Measurements from ENCODE around the gene GCHFR. TPM values are rescaled to one million over a fixed set of nuclear protein-coding genes. Genes with fewer than 3 reads are reported as not detected.

Gene GCHFR
- total RNA-seq, 2 experiments from 2014 or later, result 32.0 to 32.9 TPM

DNA sequence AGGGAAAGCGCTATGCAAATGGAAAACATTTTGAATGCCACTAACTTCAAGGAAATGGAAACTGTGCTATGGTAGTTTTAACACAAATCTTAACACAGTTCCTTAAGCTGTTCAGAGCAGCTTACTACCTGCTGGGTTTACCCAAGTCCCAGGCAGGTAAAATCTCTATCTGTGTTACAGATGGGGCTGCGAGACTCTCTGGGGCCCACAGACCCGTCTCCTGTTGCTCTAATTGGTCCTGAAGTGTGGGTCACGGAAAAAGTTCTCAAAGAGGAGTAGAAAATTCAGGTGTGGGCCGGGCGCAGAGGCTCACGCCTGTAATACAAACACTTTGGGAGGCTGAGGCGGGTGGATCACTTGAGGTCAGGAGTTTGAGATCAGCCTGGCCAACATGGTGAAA, 26.1 kb downstream of the GCHFR start:
- ChIA-PET CTCF (interaction anchor here (1.0 kb wide), 1 partner anchor 16 kb away, joined by 3 read pairs; no protein-coding TSS in a partner anchor), POLR2A (no interaction called here)

DNA sequence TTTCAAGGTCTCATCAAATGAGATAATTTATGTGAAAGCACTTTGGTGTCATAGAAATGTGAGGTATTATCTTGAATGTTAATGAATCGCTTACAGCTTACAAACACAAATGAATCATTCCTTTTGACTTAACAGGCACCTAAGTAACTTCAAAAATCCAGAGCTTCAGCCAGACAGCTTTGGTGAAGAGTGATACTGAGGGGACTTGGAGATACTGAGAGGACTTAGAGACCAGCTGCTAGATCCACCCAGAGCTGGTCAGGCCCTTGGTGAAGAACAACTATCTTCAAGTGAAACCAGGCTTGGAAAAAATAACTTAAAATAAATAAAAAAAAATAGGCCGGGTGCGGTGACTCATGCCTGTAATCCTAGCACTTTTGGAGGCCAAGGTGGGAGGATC, 26.9 kb downstream of the GCHFR start:
- POLR2A ChIA-PET, result no interaction called here
- CTCF ChIA-PET, result interaction anchor here (0.8 to 1.0 kb wide), 2 partner anchors 12 to 15 kb away, joined by 3 read pairs; no protein-coding TSS in a partner anchor

- ChIA-PET CTCF (interaction anchor here (1.2 to 1.5 kb wide), 2 partner anchors 10 to 23 kb away, joined by 4 to 5 read pairs; partner anchors contain the start of gene C15orf62), POLR2A (no interaction called here)
Observed at GRCh38 chr15:40792394-40792793, 28.5 kb downstream of the GCHFR start.

DNA sequence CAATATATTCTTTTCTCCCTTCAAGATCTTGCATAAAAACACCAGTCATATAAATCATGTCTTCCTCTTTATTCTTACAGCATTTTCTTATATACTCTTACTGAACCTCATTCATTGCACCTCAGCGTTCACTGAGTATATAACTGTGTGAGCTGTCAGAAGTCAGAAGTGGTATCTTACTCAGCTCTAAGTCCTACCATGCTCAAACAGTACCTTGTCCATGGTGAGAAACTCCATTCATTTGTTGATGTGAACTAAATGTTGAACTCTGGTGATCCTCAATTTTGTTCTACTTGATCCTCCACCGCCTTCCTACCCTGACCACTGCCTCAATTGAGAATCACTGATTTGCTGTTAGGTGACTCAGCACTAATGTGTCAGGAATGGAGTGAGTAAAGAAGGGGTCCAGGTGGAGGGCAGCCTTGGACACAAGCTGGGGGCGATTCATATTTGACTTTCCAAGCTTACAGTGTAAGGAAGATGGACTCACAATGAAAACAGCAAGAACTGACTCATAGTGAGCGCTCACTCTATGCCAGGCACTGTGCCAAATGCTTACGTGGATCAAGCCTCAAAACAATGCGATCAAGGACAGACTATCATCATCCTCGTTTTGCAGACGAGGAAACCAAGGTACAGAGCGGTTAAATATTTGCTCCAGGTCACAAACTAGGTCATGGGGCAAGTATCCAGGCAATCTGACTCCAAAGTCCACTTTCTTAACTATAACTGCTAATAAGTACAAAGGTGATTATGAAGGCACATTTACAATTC, 29.5 kb downstream of the GCHFR start:
- ChIA-PET POLR2A (no interaction called here), CTCF (interaction anchor here (0.6 to 1.4 kb wide), 3 partner anchors 10 to 90 kb away, joined by 3 to 5 read pairs (median 3); no protein-coding TSS in a partner anchor)

- POLR2A ChIA-PET, result no interaction called here
- CTCF ChIA-PET, result no interaction called here
Observed at GRCh38 chr15:40796041-40796440, 32.2 kb downstream of the GCHFR start.

DNA sequence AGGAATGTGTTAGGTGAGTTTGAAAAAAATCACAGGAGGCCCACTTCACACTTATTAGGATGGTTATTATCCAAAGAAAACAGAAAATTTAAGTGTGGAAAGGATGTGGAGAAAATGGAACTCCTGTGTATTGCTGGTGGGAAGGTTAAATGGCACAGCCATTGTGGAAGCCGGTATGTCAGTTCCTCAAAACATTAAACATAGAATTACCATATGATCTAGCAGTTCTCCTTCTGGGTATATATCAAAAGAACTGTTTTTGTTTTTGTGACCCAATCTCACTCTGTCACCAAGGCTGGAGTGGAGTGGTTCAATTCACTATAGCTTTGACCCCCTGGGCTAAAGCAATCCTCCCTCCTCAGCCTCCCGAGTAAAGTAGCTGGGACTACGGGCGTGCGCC, 32.6 kb downstream of the GCHFR start:
- CTCF ChIA-PET, result no interaction called here
- POLR2A ChIA-PET, result no interaction called here

DNA sequence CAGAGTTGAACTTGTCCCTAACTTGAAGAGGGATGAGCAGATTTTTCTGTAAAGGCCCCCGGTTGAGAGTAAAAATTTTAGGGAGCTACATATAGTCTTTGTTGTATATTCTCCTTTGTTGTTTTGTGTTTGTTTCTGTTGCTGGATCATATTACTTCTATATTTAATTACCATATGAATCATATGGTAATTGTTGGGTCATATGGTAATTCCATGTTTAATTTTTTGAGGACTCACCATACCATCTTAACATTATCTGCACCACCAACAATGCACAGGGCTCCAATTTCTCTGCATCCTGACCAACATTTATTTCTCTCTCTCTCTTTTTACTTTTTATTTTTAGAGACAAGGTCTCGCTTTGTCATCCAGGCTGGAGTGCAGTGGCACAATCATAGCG, 35.7 kb downstream of the GCHFR start:
- ChIA-PET POLR2A (no interaction called here), CTCF (no interaction called here)

GRCh38 chr15:40803076-40803475, 39.2 kb downstream of the GCHFR start:
- CTCF ChIA-PET, result interaction anchor here (0.7 kb wide), 1 partner anchor 17 kb away, joined by 4 read pairs; no protein-coding TSS in a partner anchor
- POLR2A ChIA-PET, result no interaction called here

DNA sequence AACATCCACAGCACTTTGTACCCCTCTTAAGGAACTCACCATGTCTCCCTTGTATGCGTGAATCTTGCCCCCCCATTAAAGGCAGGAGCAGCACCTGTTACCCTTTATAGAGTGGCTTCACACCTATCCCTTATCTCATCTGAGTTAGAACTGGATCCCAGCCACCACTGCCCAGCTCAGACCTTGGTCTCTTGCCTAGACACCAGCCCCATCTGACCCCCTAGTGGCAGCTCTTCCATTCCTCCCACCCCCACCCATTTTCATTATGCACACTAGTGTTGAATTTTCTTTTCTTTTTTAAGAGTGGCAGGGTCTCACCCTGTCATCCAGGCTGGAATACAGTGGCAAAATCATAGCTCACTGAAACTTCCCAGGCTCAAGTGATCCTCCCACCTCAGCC, 39.8 kb downstream of the GCHFR start:
- POLR2A ChIA-PET, result interaction anchor here (0.6 kb wide), 1 partner anchor 27 kb away, joined by 4 read pairs; no protein-coding TSS in a partner anchor
- CTCF ChIA-PET, result interaction anchor here (0.7 to 1.5 kb wide), 3 partner anchors 10 to 18 kb away, joined by 3 to 4 read pairs (median 3); no protein-coding TSS in a partner anchor

GRCh38 chr15:40806672-40807027, 42.8 kb downstream of the GCHFR start:
- ChIA-PET POLR2A (interaction anchor here (0.9 to 1.9 kb wide), 5 partner anchors 30 to 237 kb away, joined by 3 to 8 read pairs (median 4); partner anchors contain the start of genes GCHFR, RAD51 and RPUSD2), CTCF (interaction anchor here (0.7 to 2.2 kb wide), 6 partner anchors 16 to 742 kb away, joined by 3 to 6 read pairs (median 3); no protein-coding TSS in a partner anchor)

- POLR2A ChIA-PET, result interaction anchor here (0.6 to 1.9 kb wide), 8 partner anchors 31 to 238 kb away, joined by 3 to 8 read pairs (median 4); partner anchors contain the start of genes GCHFR, RAD51 and RPUSD2
- CTCF ChIA-PET, result interaction anchor here (1.3 to 2.2 kb wide), 5 partner anchors 17 to 63 kb away, joined by 3 to 6 read pairs (median 3); no protein-coding TSS in a partner anchor
Observed at GRCh38 chr15:40807028-40807887, 43.4 kb downstream of the GCHFR start, which contains the start of the genes DNAJC17 and ZFYVE19. TSS of gene DNAJC17 (minus strand) at chr15:40807473. CDS start at chr15:40807446, 27 bp downstream. TSS of gene ZFYVE19 (plus strand) at chr15:40807089. CDS start at chr15:40807590, 501 bp downstream.

- POLR2A ChIA-PET, result interaction anchor here (0.6 to 1.8 kb wide), 4 partner anchors 50 to 113 kb away, joined by 4 to 8 read pairs (median 4); partner anchors contain the start of gene RAD51
Observed at GRCh38 chr15:40807888-40808461, 44.1 kb downstream of the GCHFR start.

DNA sequence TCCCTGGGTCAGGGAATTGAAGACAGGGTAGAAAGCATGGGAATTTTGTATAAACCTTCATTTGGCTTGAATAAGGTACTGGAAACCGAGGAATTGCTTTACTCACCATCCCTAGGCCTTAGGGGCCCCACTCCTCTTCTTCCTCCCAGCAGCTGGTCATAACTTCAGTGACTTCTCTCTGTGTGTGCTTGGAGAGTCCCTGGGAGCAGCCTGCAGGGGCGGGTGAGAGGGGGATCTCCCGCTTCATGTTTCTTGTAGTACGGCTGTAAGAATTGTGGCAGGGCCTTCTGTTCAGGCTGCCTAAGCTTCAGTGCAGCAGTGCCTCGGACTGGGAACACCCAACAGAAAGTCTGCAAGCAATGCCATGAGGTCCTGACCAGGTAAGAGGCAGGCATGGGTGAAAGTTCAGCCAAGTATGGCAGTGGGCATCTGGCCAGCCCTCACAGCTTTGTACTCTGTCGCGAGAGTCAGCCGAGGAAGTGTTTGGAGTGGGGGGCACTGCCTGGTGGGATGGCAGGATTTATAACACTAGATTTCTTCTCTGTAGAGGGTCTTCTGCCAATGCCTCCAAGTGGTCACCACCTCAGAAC, 45.1 kb downstream of the GCHFR start:
- ChIA-PET POLR2A (no interaction called here), CTCF (interaction anchor here (1.0 kb wide), 1 partner anchor 35 kb away, joined by 3 read pairs; the partner anchor contains the start of gene SPINT1)

More at GRCh38 chr15:40807888-40808461, 44.1 kb downstream of the GCHFR start:
- CTCF ChIA-PET, result interaction anchor here (1.0 to 2.2 kb wide), 3 partner anchors 36 to 51 kb away, joined by 3 to 6 read pairs (median 3); partner anchors contain the start of gene SPINT1

DNA sequence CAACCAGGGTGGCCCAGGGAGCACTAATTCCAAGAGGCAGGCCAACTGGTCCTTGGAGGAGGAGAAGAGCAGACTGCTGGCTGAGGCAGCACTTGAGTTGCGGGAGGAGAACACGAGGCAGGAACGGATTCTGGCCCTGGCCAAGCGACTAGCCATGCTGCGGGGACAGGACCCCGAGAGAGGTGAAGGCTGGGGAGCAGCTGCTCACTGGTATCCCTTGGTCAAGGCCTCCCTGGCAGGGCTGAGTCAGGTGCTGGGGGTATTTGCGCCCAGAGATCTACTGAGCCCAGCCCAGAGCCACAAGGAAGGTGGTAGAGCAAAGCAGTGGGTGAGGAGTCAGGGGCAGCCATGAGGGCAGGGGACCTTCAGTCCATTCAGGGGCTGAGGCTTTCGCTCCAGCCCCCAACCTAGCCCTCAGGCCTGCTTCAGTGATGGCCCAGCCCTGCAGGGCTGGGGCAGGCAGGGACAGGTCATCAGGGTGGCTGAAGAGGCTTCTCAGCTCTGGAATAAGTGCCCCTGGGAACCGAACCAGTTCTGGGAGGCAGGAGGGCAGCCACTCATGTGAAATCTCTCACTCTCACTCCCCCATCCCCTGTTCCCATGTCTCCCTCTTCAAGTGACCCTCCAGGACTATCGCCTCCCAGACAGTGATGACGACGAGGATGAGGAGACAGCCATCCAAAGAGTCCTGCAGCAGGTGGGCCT, 49.0 kb downstream of the GCHFR start:
- CTCF ChIA-PET, result interaction anchor here (0.7 to 0.9 kb wide), 2 partner anchors 44 to 45 kb away, joined by 3 read pairs; no protein-coding TSS in a partner anchor
- POLR2A ChIA-PET, result no interaction called here

GRCh38 chr15:40815042-40815698, 51.3 kb downstream of the GCHFR start:
- CTCF ChIA-PET, result no interaction called here
- POLR2A ChIA-PET, result no interaction called here
